GM21367 (cell line): ENCODE data around the gene UBXN2A.

Experiments
- ATAC-seq: cut with Tn5 transposase; IDR thresholded peaks from one replicate; pipeline ENCODE4 v1.9.1; 2021; ENCODE audit not compliant: unreplicated experiment

Gene UBXN2A, protein sequence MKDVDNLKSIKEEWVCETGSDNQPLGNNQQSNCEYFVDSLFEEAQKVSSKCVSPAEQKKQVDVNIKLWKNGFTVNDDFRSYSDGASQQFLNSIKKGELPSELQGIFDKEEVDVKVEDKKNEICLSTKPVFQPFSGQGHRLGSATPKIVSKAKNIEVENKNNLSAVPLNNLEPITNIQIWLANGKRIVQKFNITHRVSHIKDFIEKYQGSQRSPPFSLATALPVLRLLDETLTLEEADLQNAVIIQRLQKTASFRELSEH

DNA sequence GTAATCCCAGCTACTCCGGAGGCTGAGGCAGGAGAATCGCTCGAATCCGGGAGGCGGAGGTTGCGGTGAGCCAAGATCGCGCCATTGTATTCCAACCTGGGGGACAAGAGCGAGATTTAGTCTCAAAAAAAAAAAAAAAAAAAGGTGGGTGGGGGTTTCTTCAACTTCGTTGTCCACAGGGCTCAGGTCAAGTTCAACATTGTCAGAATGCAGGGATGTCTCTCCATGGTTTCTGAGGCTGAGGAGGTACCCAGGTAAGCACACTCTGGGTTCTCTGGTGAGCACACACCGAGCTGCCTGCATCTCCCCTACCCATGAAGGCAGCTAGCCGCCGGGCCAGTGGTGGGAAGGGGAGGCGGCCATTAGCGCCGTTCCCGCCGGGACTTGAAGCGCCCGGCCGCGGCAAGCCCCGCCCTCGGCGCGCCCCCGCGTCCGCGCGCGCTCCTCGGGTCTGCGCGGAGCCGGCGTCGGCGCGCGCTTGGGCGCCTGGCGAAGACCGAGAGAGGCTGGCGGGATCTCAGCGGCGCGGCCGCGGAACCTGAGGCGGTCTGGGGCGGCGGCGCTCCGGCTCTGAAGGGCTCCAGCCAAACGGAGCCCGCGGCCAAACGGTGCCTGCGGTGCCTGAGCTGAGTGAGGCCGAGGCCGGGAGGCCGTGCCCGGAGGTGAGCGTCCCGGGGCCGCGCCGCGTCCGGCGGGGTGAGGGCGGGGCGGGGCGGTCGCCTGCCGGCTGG, at the start of gene UBXN2A:
Gene UBXN2A (plus strand): TSS at position 477 of the 731 bp plus-strand sequence. CDS start 17,852 bp downstream, outside the sequence.
- ATAC-seq, result peak; percentile 56

GRCh38 chr2:23900133-23900532, 40.1 kb upstream of the UBXN2A start:
- no peak for ATAC-seq

DNA sequence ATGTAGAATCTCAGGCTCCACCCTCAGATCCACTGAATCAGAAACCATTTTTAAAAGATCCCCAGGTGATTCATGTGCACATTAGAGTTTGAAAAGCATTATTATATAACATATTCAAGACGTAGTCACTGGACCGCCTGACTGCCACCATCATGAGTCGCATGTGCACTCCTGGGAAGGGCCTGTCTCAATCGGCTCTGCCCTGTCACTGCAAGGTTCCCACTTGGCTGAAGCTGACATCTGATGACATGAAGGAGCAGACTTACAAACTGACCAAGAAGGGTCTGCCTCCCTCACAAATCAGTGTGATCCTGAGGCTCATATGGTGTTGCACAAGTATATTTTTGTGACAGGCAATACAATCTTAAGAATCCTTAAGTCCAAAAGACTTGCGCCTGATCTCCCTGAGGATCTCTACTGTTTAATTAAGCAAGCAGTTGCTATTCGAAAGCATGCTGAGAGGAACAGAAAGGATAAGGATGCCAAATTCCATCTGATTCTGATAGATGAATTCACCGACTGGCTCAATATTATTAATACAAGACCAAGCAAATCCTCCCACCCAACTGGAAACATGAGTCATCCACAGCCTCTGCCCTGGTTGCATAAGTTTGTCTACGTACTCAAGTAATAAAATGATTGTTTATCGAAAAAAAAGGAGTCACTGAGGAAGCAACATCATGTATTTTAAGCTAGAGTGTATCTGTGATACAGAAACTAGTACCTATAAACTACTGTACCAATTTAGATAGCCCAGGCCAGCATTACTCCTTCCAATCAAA, 39.5 kb upstream of the UBXN2A start:
- no peak for ATAC-seq

- ATAC-seq, result no peak
These were observed 38.1 kb upstream of the UBXN2A start for GRCh38 chr2:23901966-23902846.

DNA sequence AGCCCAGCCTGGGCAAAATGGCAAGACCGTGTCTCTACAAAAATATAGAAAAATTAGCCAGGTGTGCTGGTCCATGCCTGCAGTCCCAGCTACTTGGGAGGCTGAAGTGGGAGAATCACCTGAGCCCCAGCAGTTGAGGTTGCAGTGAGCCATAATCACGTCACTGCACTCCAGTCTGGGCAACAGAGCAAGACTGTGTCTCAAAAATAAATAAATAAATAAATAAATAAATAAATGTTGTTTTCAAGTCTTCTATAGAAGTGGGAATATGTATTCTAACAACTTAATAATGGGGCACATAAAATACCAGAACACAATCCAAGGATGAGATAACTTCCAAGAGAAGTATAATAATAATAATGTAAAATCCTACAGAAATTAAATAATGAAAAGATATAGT, 37.2 kb upstream of the UBXN2A start:
- ATAC-seq, result no peak

- no peak for ATAC-seq
These were observed 36.0 kb upstream of the UBXN2A start for GRCh38 chr2:23904215-23904614.

- no peak for ATAC-seq
These were observed 35.6 kb upstream of the UBXN2A start for GRCh38 chr2:23904692-23905091.

DNA sequence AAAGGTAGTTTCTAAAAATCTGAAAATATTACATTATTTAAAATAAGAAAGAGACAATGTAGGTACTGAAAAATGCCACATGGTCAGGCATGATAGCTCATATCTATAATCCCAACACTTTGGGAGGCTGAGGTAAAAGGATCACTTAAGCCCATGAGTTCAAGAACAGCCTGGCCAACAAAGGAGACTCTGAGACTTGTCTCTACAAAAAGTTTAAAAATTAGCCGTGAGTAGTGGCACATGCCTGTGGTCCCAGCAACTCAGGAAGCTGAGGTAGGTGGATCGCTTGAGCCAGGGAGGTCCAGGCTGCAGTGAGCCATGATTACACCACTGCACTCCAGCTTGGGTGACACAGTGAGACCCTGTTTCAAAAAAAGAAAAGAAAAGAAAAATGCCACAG, 35.1 kb upstream of the UBXN2A start:
- ATAC-seq, result no peak

GRCh38 chr2:23912054-23912453, 28.2 kb upstream of the UBXN2A start:
- no peak for ATAC-seq

DNA sequence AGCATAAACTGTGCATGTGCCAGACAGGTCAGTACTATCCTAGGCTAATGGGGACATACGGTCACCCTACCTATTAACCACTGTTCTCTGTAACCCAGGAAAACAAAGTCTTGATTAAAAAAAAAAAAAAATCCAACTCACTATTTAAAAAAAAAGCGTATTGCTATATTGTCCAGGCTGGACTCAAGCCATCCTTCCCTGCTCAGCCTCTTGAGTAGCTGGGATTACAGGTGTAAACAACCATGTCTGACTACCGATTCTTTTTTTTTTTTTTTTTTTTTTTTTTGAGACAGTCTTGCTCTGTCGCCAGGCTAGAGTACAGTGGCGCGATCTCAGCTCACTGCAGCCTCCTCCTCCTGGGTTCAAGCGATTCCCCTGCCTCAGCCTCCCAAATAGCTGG, 24.9 kb upstream of the UBXN2A start:
- ATAC-seq, result no peak

- no peak for ATAC-seq
These were observed 23.4 kb upstream of the UBXN2A start for GRCh38 chr2:23916727-23917405.

- no peak for ATAC-seq
These were observed 21.3 kb upstream of the UBXN2A start for GRCh38 chr2:23918837-23919489.

- ATAC-seq, result no peak
These were observed 15.5 kb upstream of the UBXN2A start for GRCh38 chr2:23924589-23925359.

GRCh38 chr2:23925702-23926289, 14.5 kb upstream of the UBXN2A start:
- peak; percentile 58 for ATAC-seq

DNA sequence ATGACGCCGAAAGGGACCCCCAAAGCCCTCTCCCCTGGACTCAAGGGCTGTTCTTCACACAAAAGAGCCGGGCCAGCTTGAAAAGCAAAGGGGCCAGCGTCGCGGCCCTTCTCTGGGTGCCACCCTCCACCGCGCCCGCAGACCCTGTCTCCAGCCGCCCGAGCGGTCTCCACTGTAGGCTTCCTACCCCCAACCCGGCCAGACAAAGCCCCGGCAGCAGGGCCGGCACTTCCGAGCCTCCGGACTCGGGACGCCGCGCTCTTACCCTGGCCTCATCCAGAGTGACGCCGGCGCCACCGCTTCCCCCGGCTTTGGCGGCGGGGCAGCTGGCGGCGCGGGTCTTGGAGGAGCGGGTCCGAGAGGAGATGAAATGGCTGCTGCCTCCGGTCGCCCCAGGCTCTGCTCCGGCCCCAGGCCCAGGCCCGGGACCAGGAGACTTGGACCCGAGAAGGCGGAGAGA, 13.9 kb upstream of the UBXN2A start:
- peak; percentile 24 for ATAC-seq

DNA sequence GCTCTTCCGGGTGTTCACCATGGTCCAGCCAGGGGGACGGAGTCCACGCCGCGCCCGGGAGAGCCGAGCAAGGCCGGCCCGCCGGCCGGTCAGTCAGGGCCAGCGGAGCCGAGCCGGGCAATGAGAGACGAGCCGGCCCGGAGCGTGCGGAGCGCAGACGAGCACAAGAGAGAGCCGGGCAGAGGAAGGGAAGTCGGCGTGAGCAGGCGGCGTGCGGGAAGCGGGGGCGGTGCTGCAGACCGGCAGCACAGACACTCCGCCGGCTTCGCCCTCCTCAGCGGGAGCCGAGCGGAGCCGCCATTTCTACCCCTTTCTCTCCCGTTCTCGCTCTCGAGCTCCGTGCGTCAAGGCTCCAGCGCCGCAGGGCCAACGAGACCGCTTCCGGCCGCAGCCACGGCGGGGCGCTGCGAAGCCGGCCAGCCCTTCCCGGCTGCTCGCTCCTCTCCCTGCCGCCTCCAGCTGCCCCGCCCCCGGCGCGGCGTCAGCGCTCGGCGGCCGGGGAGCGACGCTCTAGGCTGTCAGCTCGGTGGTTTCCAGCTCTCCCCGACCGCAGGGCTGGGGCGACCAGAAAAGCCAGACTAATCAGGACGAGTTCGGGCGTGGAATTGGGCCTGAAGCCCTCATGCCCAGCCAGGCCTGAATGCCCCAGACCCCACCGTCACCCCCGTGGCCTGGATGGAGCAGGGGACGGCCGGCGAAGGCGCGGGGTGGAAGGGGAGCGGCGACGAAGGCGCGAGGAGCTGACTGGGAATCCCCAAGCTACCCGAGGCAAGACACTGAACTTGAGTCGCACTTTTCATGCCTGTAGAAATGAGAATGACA, 13.3 kb upstream of the UBXN2A start, which contains the start of gene ATAD2B:
Gene ATAD2B (minus strand): TSS at position 374 of the 822 bp plus-strand sequence. CDS start 353 bp downstream, at position 21.
- peak; percentile 54 for ATAC-seq

GRCh38 chr2:23934259-23934658, 6.0 kb upstream of the UBXN2A start:
- no peak for ATAC-seq
